Kidney (tissue), 14 donors: ENCODE measurements around the gene ACVR1. TPM values are rescaled to one million over a fixed set of nuclear protein-coding genes. Genes with fewer than 3 reads are reported as not detected.
A peak's percentile ranks its signal among the peaks of the same experiment; 100 is the strongest.

Experiments
- DNase-seq, 5 donors: peaks; one replicate each; pipeline ENCODE4 v3.0.0-alpha.2; 2013 to 2020
- FAIRE-seq: peaks from 2 replicates; lab custom pipeline; 2012; peaks lifted over from hg19 to GRCh38; lab: Jason Lieb, UNC
- H3K27ac ChIP-seq, 2 donors: one replicate each; pipeline ENCODE4 v1.7.0; 2013; ENCODE audit warnings: low read depth in 2 of 2, low read length in 2 of 2, inconsistent platforms in 1 of 2
- H3K27me3 ChIP-seq: one replicate; pipeline ENCODE4 v1.7.1; 2013; ENCODE audit warnings: low read length, inconsistent platforms; ENCODE audit not compliant: control insufficient read depth, insufficient read depth
- H3K36me3 ChIP-seq, 3 donors: one replicate each; pipeline versions ENCODE4 v1.7.0 to v1.7.1; 2013; ENCODE audit warnings: low read length in 3 of 3, control low read depth in 1 of 3, inconsistent platforms in 1 of 3; ENCODE audit not compliant: insufficient read depth in 3 of 3, control insufficient read depth in 2 of 3
- H3K4me1 ChIP-seq, 3 donors: one replicate each; pipeline versions ENCODE4 v1.7.0 to v1.7.1; 2013; ENCODE audit warnings: low read length in 3 of 3, inconsistent platforms in 1 of 3, low read depth in 1 of 3; ENCODE audit not compliant: control insufficient read depth in 2 of 3, insufficient read depth in 2 of 3
- H3K4me3 ChIP-seq, 3 donors: one replicate each; pipeline versions ENCODE4 v1.7.0 to v1.8.1; 2013; ENCODE audit warnings: low read length in 3 of 3, control low read depth in 1 of 3, inconsistent platforms in 1 of 3
- H3K9ac ChIP-seq, 3 donors: one replicate each; pipeline versions ENCODE4 v1.7.0 to v1.7.1; 2013; ENCODE audit warnings: low read length in 3 of 3, control low read depth in 1 of 3, inconsistent platforms in 1 of 3
- H3K9me3 ChIP-seq, 3 donors: one replicate each; pipeline versions ENCODE4 v1.7.0 to v1.7.1; 2013; ENCODE audit warnings: low read length in 3 of 3, control low read depth in 1 of 3, inconsistent platforms in 1 of 3; ENCODE audit not compliant: control insufficient read depth in 2 of 3, insufficient read depth in 1 of 3
- CTCF ChIP-seq: IDR thresholded peaks from 3 replicates; pipeline ENCODE4 v1.5.1; 2012; ENCODE audit warnings: mild to moderate bottlenecking, moderate library complexity, borderline replicate concordance; ENCODE audit not compliant: insufficient read depth; ENCODE audit errors: extremely low read depth
- intact Hi-C: fragments of 100-400 bp; cut with DNase I; formaldehyde crosslinking; loops from one replicate; pipeline ENCODE4 v1.11.1; 2022
- polyA plus RNA-seq: library from polyadenylated mRNA; stranded (reverse); fragments of 350-450 nt; fragmentation: Illumina TruSeq; extraction: RNeasy Lipid Tissue Mini Kit (QIAGEN cat#74804); gene quantifications from one replicate; pipeline ENCODE4 v1.2.3, GENCODE V29; 2014; ENCODE audit warnings: low read depth, low replicate concordance; ENCODE audit not compliant: insufficient read depth
- total RNA-seq: library from RNA; stranded (reverse); fragmentation: NEBNext Ultra II Directional; extraction: Animal tissue kit (Norgen Biotek cat#: 25700); gene quantifications from one replicate; pipeline ENCODE4 v1.2.1, GENCODE V29; 2021
- donor health status: control.
- donor health status: control.
- donor health status: control.
- donor health status: control.
- donor health status: control.
- donor health status: DM: yes; HTN: yes; CAD: no.
- donor health status: Normal renal cell carcinoma (clear cell type).

Gene ACVR1
- total and polyA plus RNA-seq, 2 donors from 2014 or later, result 16.3 to 38.3 TPM

- Histone ChIP-seq H3K4me3 (no peak overlapping the region), H3K36me3 (no peaks in the 10 kb centered on the region), H3K27me3 (no peaks in the 10 kb centered on the region), H3K9me3 (no peaks in the 10 kb centered on the region), H3K4me1 (peaks cover 17 to 69% (median 39%) of the 10 kb centered on the region in 3 donors), H3K9ac (peak overlapping the region in 1 of 3 donors; percentile 30), H3K27ac (peak overlapping the region; percentile 66 to 81)
- intact Hi-C loops, result no loop called here
- FAIRE-seq, result no peak
- DNase-seq, result no peak
- TF ChIP-seq CTCF, result no peak
Observed at GRCh38 chr2:157841485-157841884, 34.6 kb downstream of the ACVR1 start.

DNA sequence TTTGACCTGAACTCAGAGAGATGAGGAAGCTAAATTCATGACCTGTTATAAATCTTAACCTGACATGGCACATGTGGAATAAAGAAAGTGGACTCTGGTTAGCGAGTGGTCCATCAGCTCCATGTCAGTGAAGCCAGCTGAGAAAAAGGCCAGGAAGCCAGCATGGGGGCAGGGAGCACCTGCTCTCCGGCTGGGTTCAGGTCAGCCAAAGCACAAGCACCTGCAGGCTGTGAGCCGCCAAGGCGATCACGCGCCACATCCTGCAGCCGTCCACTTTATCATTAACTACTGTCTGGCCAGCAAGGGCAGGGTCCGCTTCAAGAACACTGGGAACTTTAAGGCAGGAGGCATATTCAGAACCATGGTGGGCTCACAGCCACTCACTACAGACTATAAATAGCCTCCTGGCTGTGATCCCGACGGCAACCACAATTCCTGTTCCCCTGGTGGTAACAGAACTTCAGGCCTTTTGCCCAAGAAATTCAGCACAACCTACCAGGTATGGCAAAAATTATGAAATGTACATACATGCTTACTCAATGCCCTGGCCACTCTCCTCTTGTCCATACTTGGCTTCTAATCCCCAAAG is 35.5 kb downstream of the ACVR1 start:
- peak overlapping the region in 1 of 3 donors; percentile 30 for H3K9ac ChIP-seq
- no peaks in the 10 kb centered on the region for H3K9me3 ChIP-seq
- H3K27ac ChIP-seq, result peak overlapping the region; percentile 76 to 81
- peak overlapping the region in 1 of 3 donors; percentile 4 for H3K4me3 ChIP-seq
- FAIRE-seq (no peak), DNase-seq (peak; percentile 73 to 84 (median 79))
- no peaks in the 10 kb centered on the region for H3K36me3 ChIP-seq
- peaks cover 17 to 70% (median 39%) of the 10 kb centered on the region in 3 donors for H3K4me1 ChIP-seq
- no peaks in the 10 kb centered on the region for H3K27me3 ChIP-seq
- intact Hi-C loops, result no loop called here
- TF ChIP-seq CTCF, result no peak

DNA sequence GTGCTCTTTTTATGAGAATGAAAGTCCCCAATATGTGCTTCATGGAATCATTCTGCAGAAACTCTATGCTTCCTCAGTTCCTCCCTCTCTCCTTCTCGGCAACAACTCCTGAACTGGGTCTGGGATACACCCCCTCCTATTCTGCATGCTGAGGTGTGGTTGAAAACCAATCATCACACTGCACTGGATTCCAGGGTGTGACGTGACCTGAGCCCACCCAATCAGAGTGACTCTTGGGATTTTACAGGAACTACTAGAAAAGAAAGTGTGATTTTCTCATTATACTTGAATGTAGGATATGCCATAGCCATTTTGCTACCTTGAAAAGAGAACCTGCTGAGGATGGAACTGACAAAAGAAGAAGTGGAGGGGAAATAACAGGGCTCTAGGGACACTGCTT is 36.3 kb downstream of the ACVR1 start:
- no peaks in the 10 kb centered on the region for H3K9me3 ChIP-seq
- no peak for TF ChIP-seq CTCF
- peak overlapping the region; percentile 76 to 81 for H3K27ac ChIP-seq
- DNase-seq (peak in 1 of 5 donors; percentile 14), FAIRE-seq (no peak)
- H3K9ac ChIP-seq, result no peak overlapping the region
- H3K27me3 ChIP-seq, result no peaks in the 10 kb centered on the region
- H3K4me1 ChIP-seq, result peaks cover 17 to 70% (median 37%) of the 10 kb centered on the region in 3 donors
- H3K4me3 ChIP-seq, result no peak overlapping the region
- H3K36me3 ChIP-seq, result no peaks in the 10 kb centered on the region
- intact Hi-C loops, result no loop called here
